GM18907 (cell line): ENCODE data around the gene CTSD.

Source experiments
- ATAC-seq: cut with Tn5 transposase; IDR thresholded peaks from one replicate; pipeline ENCODE4 v1.9.1; 2021; ENCODE audit warnings: mild to moderate bottlenecking, moderate library complexity; ENCODE audit not compliant: unreplicated experiment

The CTSD gene

DNA sequence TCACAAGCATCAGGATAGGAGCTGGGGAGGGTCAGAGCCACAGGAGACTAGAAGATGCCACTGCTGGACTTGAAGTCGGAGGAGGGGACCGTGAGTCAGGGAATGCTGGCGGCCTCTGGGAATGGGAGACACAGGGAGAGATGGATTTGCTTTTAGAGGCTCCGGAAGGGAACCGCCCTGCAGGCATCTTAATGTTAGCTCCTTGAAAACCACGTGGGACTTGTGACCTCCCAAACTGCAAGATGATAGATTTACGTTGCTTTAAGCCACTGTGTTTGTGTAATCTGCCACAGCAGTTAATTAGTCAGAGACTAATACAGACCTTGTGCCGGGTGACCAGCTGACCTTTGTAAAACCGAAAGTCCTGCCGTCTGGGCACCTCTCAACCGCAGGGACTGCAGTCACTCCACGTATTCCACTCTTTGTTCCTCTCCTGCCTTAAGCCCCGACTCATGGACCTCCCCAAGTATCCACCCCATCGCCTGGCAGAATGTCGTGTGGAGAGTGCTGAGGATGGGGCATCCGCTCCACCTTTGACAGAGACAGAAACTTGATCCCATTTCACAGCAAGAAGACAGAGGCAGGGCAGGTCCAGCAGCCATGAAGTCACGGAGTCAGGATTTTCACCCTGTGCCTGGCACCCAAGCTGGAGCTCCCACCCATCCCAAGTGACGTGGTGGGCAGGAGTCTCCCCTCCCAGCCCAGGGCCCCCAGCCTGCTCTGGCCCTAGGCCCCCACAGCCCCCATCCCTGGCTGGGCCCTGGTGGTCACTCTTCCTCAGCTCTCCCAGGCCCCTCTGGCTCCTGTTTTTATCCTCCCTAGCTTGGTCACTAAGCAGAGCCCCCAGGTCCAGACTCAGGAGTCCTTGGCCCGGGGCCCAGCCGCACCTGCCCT is 19.4 kb upstream of the CTSD start:
- ATAC-seq: no peak

- no peak for ATAC-seq
These were observed 18.4 kb upstream of the CTSD start for GRCh38 chr11:1782031-1782590.

DNA sequence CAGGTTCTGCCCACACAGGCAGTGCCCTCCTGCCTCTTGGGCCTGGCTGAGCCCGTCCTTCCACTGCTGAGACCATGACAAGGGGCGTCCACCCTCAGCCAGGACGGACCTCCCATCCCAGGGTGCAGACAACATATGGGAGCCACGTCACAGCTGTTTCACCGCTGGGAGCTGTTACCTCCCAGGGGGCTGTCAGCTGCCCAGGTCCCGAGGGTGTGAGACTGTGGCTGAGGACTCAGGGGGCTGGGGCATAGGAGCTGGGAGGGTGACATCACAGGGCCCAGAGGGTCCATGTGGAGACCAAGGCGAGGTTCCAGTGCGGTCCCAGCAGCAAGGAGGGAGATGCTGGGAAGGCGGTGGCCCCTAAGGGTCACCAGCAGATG is 17.9 kb upstream of the CTSD start:
- no peak for ATAC-seq

DNA sequence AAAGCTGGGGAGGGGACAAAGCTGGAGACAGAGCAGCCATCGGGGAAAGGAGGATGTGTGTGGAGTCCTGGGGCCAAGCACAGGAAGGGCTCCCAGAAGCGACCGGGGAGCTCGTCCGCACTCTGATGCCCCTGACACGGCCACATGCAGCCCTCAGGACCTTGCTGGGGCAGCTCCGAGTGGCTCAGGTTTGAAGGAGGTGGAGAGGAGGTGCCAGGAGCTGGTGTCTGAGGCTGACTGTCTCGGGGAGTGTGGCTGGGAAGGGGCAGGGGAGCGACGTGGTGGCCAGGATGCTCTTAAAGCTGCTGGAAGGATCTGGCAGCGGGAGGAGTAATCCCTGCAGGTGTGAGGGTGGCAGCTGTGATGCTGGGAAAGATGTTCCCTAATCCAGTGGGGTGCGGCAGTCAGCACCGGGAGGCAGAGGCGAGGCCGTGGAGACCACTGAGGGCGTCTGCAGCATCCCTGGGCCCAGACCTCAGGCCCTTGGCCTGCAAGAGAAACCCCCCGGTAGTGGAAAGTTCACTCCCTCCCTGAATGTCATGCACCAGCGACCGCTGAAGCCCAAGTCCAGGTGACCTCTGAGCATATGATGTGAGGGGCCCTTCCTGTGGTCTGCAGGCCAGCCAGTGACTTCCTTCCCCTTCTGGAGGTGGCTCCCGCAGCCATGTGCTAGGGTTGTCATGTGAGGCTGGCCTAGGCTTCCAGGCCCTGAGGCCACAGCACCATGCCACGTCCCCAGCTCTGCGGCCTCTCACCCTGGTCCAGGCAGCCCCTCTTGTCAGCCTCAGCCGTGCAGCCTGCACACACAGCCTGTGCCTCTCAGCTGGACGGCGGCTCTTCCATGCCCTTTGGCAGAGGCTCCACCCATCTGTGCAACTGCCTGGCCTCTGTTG is 17.2 kb upstream of the CTSD start:
- no peak for ATAC-seq

DNA sequence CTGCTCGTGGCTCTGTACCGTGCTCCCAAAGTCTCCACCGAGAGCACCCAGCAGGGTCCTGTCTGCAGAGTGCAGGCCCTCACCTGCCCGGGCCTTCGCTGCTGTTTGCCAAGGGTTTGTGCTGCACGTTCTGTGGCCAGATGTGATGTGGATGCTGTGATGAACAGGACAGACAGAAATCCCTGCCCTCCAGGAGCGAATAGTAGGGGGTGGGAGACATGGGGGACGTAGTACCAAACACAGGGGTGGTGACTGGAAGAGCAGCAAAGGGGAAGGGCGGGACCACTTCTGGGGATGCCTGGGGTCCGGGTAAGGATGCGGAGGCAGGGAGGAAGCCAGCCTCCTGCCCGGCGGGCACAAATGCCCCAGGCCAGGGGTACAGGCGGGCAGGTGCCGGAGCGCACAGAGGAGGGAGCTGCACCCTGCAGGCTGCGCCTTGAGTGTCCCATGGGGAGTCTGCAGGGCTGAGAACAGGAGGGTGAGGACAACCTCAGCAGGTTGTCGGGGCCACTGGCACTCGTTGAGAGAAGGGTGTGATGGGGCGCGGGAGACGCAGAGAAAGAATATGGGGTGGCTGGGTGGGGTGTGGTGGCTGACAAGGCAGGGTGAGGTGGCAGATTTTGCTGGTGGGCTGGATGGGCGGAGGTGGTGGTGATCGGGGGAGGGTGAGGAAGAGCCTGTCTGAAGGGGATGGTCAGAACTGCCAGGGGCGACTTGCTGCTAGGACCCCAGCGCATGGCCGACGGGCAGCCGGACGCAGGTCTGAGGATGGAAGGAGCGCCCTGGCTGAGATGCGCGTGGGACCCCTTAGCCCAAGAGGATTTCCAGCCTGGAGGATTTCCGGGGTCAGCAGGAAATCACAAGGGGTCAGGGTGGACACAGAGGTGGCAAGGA is 16.3 kb upstream of the CTSD start:
- ATAC-seq: no peak

- ATAC-seq: no peak
These were observed 15.5 kb upstream of the CTSD start for GRCh38 chr11:1779034-1779805.

GRCh38 chr11:1778141-1778911 is 14.6 kb upstream of the CTSD start:
- ATAC-seq: no peak

DNA sequence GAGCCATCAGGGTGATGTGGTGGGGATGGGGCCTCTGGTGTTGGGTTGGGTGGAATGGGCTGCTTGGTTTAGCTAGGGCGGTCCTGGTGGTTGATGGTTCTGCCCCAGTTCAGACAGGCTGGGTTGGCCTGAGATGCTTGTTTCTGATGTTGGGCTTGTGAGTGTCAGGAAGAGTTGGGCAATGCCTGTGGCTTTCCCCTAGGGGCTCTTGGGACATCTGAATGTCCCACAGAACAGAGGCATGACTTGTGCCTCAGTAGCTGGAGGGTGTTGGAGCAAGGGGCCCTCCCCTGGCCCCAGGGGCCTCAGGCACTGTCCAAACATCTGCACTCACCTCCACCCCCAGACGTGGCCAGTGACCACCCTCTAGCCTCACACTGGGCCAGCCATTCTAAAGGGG is 14.0 kb upstream of the CTSD start:
- no peak for ATAC-seq

- no peak for ATAC-seq
These were observed 13.4 kb upstream of the CTSD start for GRCh38 chr11:1776944-1777715.

DNA sequence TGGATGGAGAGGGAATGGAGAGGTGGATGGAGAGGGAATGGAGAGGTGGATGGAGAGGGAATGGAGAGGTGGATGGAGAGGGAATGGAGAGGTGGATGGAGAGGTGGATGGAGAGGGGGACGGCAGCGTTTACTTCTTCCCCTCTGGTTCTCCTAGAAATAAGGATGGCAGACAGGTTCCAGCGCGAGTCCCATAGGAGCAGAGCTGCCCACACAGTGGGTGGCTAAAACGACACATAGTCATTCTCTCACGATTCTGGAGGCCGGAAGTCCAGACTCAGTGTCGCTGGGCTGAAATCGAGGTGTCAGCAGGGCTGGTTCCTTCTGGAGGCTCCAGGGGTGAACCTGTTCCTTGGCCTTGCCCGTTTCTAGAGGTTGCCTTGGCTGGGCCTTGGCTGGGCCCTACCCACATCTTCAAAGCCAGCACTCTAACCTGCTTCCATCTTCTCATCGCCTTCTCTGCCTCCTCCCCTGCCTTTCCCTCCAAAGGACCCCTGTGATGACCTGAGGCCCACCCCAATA is 12.7 kb upstream of the CTSD start:
- no peak for ATAC-seq

DNA sequence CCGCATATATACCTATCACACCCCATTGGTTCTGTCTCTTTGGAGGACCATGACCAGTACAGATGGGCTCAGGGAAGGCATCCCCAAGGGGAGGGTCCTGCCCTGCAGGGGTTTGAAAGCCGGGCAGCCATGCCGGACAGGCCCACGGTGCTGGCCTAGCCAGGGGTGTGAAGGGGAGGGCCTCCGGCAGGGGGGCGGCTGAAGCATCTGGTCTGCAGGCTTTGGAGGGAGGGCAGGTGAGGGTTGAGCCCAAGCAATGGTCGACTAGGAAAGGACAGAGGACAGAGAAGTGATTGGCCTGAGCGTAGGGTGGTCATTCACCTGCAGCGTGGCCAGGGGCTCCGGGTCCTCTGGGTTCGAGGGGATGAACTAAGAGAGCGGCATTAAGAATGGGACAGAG is 11.2 kb upstream of the CTSD start:
- no peak for ATAC-seq

GRCh38 chr11:1773994-1774550 is 10.3 kb upstream of the CTSD start:
- no peak for ATAC-seq

- ATAC-seq: no peak
These were observed 9.6 kb upstream of the CTSD start for GRCh38 chr11:1773131-1773993.

DNA sequence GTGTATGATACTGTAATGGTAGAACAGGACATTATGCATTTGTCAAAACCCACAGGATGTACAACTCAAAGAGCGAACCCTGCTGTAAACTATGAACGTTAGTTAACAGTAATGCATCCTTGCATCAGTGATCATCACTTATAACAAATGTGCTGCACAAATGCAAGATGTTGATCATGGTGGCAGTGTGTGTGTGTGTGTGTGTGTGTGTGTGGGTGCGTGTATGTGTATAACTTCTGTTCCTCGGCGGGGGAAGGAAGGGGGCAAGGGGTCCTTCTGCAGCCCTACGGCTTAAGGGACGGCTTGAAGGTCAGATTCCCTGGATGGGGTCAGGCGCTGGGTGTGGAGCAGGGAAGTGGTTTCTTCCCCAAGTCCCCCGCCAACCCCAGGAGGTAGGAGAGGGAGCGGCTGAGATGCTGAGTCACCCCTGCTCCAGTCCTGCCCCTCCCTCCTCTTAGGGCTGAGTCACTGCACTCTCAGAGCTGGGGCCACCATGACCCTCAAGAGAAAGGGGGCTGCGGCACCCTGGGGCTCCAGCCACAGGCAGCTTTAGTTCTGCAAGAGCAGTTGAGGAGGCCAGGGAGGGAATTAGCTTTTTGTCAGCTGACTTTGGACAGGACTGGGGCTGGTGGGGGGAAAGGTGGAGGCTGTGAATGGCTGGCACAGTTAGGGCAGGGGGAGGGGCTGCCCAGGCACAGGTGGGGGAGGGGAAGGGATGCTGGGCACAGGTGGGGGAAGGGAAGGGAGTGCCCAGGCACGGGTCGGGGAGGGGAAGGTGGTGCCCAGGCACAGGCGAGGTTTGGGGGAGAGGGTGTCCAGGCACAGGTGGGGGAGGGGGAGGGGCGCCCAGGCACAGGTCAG is 8.8 kb upstream of the CTSD start:
- no peak for ATAC-seq

GRCh38 chr11:1771700-1772099 is 8.0 kb upstream of the CTSD start:
- ATAC-seq: no peak

DNA sequence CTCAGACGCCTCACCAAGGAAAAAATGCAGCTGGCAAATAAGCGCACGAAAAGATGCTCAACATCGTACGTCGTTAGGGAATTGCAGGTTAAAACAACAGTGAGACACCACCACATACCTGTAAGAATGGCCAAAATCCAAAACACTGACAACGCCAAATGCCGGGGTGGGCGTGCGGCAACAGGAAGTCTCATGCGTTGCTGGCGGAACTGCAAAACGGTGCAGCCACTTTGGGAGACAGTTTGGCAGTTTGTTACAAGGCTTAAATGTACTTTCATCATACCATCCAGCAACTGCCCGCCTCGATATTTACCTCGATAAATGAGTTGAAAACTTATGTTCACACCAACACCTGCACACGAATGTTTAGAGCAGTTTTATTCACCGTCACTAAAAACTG is 7.5 kb upstream of the CTSD start:
- no peak for ATAC-seq
